NCI-H345 treated with DMSO at 0.1 percent for 48 hours (cell line): ENCODE data around the gene ZNF665.
A peak's percentile ranks its signal among the peaks of the same experiment; 100 is the strongest.
"Not testable (repeated sequence)": the region's sequence is repeated elsewhere in the genome, so short reads cannot be mapped to it uniquely, and the experiment has no call there.

ENCODE experiments used
- DNase-seq: peaks from one replicate; lab custom pipeline; 2025; ENCODE audit not compliant: unreplicated experiment; lab: John Stamatoyannopoulos, UW

Gene ZNF665

GRCh38 chr19:53192771-53193534 is at the start of gene ZNF665:
TSS of gene ZNF665 (minus strand) at chr19:53193358. CDS start at chr19:53182898, 10,460 bp downstream.
- DNase-seq, result peak; percentile 52

DNA sequence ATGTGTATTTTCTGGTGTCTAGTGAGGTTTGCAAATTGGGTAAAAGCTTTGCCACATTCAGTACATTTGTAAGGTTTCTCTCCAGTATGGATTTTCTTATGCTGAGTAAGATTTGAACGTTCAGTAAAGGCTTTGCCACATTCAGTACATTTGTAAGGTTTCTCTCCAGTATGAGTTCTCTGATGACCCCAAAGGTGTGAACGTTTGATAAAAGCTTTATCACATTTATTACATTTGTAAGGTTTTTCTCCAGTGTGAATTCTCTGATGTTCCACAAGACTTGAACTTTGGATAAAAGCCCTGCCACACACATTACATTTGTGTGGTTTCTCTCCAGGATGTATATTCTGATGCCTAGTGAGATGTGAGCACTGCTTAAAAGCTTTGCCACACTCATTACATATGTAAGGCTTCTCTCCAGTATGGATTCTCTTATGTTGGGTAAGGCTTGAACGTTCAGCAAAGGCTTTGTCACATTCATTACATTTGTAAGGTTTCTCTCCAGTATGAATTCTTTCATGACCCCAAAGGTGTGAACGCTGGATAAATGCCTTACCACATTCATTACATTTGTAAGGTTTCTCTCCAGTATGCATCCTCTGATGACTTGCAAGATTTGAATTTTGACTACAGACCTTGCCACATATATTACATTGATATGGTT is 44.1 kb upstream of the ZNF665 start:
- DNase-seq, result no peak

- no peak for DNase-seq
Measured at GRCh38 chr19:53224606-53225005, 31.4 kb upstream of the ZNF665 start.

GRCh38 chr19:53222716-53223115 is 29.6 kb upstream of the ZNF665 start:
- DNase-seq, result not testable (repeated sequence)

- no peak for DNase-seq
Measured at GRCh38 chr19:53212703-53213320, 19.7 kb upstream of the ZNF665 start.

DNA sequence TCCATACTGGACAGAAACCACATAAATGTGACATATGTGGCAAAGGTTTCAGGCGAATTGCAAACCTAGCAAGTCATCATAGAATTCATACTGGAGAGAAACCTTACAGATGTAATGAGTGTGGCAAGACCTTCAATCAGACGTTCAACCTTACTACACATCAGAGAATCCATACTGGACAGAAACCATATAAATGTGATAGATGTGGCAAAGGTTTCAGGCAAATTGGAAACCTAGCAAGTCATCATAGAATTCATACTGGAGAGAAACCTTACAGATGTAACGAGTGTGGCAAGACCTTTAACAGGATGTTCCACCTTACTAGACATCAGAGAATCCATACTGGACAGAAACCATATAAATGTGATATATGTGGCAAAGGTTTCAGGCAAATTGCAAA is 18.4 kb upstream of the ZNF665 start:
- DNase-seq, result not testable (repeated sequence)

DNA sequence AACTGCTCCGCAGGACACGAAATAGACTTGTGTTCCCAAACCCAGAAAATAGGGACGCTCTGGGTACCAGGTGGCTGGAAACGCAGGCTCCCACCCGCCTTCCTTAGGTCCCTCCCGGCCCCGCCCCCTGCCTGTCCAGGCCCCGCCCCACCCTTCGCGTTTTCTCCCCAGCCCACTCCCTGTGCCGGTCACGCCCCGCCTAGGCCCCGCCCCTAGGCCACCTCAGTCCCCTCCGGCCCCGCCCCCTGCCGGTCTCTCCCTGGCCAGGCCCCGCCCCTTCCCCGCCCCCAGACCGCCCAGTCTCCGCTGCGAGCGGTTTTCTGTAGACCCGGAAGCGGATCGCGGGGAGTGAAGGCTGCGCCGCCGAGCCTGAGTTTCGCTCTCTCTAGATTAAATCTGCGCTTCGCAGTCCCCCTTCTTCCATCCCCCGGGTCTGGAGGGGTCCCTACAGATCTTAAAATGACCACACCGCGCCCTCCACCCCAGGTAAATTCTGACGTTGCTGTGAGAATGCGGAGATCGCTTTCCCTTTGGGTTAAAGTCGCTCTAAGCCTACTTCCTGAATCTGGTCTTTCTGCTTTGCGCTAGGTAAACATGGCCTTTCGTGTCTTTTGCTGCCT is 3.7 kb upstream of the ZNF665 start:
- peak; percentile 37 for DNase-seq

- DNase-seq, result peak; percentile 68
Measured at GRCh38 chr19:53195265-53195903, 2.2 kb upstream of the ZNF665 start.

GRCh38 chr19:53193535-53194222 is 521 bp upstream of the ZNF665 start:
- peak; percentile 42 for DNase-seq

GRCh38 chr19:53190253-53190652 is 2.9 kb downstream of the ZNF665 start:
- no peak for DNase-seq

DNA sequence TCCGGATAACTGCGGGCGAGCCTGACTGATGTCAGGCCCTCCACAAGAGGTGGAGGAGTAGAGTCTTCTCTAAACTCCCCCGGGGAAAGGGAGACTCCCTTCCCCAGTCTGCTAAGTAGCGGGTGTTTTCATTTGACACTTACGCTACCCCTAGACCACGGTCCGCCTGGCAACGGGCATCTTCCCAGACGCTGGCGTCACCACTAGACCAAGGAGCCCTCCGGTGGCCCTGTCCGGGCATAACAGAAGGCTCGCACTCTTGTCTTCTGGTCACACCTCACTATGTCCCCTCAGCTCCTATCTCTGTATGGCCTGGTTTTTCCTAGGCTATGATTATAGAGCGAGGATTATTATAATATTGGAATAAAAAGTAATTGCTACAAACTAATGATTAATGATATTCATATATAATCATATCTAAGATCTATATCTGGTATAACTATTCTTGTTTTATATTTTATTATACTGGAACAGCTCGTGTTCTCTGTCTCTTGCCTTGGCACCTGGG is 3.4 kb downstream of the ZNF665 start:
- not testable (repeated sequence) for DNase-seq

DNA sequence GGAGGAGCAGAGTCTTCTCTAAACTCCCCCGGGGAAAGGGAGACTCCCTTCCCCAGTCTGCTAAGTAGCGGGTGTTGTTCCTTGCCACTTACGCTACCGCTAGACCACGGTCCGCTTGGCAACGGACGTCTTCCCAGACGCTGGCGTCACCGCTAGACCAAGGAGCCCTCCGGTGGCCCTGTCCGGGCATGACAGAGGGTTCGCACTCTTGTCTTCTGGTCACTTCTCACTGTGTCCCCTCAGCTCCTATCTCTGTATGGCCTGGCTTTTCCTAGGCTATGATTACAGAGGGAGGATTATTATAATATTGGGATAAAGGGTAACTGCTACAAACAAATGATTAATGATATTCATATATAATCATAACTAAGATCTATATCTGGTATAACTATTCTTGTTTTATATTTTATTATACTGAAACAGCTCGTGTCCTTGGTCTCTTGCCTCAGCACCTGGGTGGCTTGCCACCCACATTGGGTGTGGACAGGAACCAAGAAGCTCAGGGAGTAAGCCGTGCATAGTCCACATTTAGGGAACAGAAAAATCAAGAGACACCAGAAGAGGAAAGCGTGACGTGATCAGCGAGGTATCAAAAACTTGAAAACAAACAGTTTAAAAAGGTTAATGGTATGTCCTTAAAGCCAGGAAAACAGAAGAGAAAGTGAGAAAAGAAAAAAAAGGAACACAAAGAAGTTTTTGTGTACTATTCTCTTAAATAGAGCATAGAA is 7.8 kb downstream of the ZNF665 start:
- DNase-seq, result not testable (repeated sequence)

DNA sequence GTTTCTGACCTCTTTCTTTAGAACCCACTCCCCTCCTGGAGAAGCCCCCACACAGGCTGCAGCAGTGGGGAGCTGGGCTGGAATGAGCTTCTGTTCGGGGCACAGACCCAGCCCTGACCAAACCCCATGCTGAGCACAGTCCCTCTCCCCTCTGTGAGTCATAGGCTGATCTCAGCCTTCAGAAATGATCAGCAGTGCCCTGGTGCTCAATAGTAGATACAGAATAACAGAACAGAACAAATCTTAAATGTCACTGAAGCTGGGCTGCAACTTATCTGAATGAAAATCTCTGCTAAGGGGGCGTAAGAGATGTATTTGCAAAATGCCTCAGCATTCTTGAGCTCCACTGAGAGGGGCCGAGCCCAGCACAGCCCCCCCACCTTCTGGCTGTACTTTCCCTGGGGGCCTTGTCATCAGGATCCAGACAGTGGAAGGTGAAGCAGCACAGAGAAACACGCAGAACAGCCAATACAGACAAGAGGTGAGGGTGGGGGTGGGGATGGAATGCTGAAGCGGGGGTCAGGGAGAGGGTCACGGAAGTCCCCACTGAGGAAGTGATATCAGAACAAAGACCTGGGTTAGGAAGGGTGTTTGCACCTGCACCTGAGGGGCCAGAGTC is 9.9 kb downstream of the ZNF665 start:
- DNase-seq, result no peak

DNA sequence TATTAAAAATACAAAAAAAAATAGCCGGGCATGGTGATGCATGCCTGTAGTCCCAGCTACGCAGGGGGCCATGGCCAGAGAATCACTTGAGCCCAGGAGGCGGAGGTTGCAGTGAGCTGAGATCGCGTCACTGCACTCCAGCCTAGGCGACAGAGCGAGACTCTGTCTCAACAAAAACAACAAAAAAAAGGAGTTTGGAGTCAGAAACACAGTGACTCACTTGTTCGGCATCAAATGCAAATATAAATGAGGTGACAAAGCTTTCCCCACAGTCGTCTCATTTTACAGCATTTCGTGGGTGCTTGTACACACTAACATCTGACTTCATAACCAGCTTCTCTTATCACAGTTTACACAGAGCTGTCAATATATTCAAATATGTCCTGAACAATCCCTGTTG is 11.0 kb downstream of the ZNF665 start:
- DNase-seq, result no peak

DNA sequence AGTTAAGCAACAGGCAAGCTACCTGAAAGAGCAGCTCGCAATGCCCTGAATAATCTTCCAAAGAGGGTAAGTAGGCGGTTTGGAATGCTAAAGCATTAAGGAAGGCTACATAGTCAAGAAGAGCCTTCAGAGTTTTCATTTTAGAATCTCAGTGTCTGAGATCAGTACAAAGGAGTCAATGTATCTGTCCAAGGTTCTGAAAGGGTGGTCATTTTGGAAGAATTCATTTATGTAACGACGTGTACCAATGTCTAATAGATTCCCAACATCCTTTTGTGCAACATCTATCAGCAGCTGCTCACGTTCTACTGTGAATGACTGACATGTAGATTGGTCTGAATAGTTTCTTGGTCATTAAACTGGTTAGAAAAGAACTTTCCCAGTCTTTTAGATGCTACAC is 15.2 kb downstream of the ZNF665 start:
- no peak for DNase-seq

GRCh38 chr19:53172889-53173288 is 20.3 kb downstream of the ZNF665 start:
- DNase-seq, result no peak

DNA sequence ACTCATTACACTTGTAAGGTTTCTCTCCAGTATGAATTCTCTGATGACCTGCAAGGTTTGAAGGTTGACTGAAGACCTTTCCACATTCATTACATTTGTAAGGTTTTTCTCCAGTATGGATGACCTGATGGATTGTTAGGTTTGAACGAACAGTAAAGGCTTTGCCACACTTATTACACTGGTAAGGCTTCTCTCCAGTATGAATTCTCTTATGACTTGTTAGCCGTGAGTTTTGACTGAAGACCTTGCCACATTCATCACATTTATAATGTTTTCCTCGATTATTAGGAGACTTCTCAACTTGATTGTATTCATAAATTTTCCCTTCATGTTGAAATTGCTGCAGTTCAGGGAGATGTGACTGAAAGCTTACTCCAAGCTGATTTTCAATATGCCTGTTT is 27.5 kb downstream of the ZNF665 start:
- no peak for DNase-seq

GRCh38 chr19:53161123-53161522 is 32.0 kb downstream of the ZNF665 start:
- no peak for DNase-seq

DNA sequence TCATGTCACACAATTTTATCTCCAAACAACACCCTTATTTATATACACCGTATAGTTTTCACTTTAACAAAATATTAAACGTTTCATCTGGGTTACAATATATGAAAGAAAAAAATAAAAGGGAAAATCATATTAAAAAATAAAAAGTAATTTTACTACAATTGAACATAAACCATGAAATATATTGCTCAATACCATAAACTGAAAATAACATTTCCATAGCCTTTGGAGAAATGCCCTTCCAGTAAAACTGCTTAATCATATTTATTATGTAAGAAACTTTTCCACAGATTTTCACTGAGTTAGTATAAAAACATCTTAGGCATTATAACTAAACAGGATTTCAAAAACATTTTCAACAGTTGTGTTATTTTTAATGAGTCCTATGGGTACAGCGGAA is 32.8 kb downstream of the ZNF665 start:
- DNase-seq, result no peak
